Neuronal stem cell (in vitro differentiated cells): ENCODE results near the gene TEKT2.
A peak's percentile ranks its signal among the peaks of the same experiment; 100 is the strongest.

Experiments
- DNase-seq: peaks from one replicate; pipeline ENCODE4 v3.0.0-alpha.2; 2013; ENCODE audit warnings: low spot score
- H2AFZ ChIP-seq: one replicate; pipeline ENCODE4 v1.6.1; 2013; ENCODE audit warnings: mild to moderate bottlenecking, low read length, inconsistent platforms
- H2AK5ac ChIP-seq: 2 replicates; pipeline ENCODE4 v1.6.1; 2013; ENCODE audit warnings: low read depth, mild to moderate bottlenecking, inconsistent platforms, low read length, moderate library complexity, mixed read lengths
- H2BK120ac ChIP-seq: 2 replicates; pipeline ENCODE4 v1.6.1; 2013; ENCODE audit warnings: low read depth, mild to moderate bottlenecking, inconsistent platforms, low read length, moderate library complexity, mixed read lengths
- H2BK12ac ChIP-seq: one replicate; pipeline ENCODE4 v1.6.1; 2013; ENCODE audit warnings: low read length, inconsistent platforms
- H2BK15ac ChIP-seq: 2 replicates; pipeline ENCODE4 v1.6.1; 2013; ENCODE audit warnings: mild to moderate bottlenecking, low read length, inconsistent platforms, mixed read lengths
- H2BK5ac ChIP-seq: one replicate; pipeline ENCODE4 v1.6.1; 2013; ENCODE audit warnings: inconsistent platforms, mild to moderate bottlenecking, low read length, moderate library complexity
- H3K14ac ChIP-seq: one replicate; pipeline ENCODE4 v1.6.1; 2013; ENCODE audit warnings: low read length, inconsistent platforms
- H3K18ac ChIP-seq: 2 replicates; pipeline ENCODE4 v1.6.1; 2013; ENCODE audit warnings: low read length, inconsistent platforms
- H3K23ac ChIP-seq: 2 replicates; pipeline ENCODE4 v1.6.1; 2013; ENCODE audit warnings: low read depth, mild to moderate bottlenecking, mixed read lengths, low read length, inconsistent platforms; ENCODE audit not compliant: poor library complexity
- H3K27ac ChIP-seq: replicated peaks from 3 replicates; pipeline ENCODE4 v1.5.1; 2013; ENCODE audit warnings: low read length, inconsistent platforms
- H3K27me3 ChIP-seq, 3 experiments: 2 replicates each; pipeline ENCODE4 v1.6.1; 2013; ENCODE audit warnings: low read length in 3 of 3, mild to moderate bottlenecking in 2 of 3, inconsistent platforms in 1 of 3, low read depth in 1 of 3, mixed read lengths in 1 of 3, moderate library complexity in 1 of 3; ENCODE audit not compliant: control insufficient read depth in 3 of 3, insufficient read depth in 3 of 3
- H3K36me3 ChIP-seq, 2 donors: replicated peaks in 1 of 2; 2 replicates each; pipeline ENCODE4 v1.6.1; 2013; ENCODE audit warnings: low read length in 2 of 2; ENCODE audit not compliant: control insufficient read depth in 2 of 2, insufficient read depth in 2 of 2
- H3K4ac ChIP-seq: 2 replicates; pipeline ENCODE4 v1.6.1; 2013; ENCODE audit warnings: inconsistent platforms, mild to moderate bottlenecking, low read length, moderate library complexity
- H3K4me1 ChIP-seq, 2 donors: 1 replicate in 1 of 2; 2 replicates in 1 of 2; pipeline ENCODE4 v1.6.1; 2013; ENCODE audit warnings: low read length in 2 of 2, low read depth in 1 of 2; ENCODE audit not compliant: control insufficient read depth in 2 of 2, insufficient read depth in 1 of 2
- H3K4me2 ChIP-seq: one replicate; pipeline ENCODE4 v1.6.1; 2013; ENCODE audit warnings: mild to moderate bottlenecking, low read length, inconsistent platforms; ENCODE audit not compliant: insufficient read depth, poor library complexity, severe bottlenecking
- H3K4me3 ChIP-seq, 2 donors: 2 replicates each; pipeline ENCODE4 v1.5.1; 2013; ENCODE audit warnings: low read length in 2 of 2, mild to moderate bottlenecking in 2 of 2, inconsistent platforms in 1 of 2, moderate library complexity in 1 of 2
- H3K79me1 ChIP-seq: one replicate; pipeline ENCODE4 v1.6.1; 2013; ENCODE audit warnings: low read depth, mild to moderate bottlenecking, inconsistent platforms, low read length, moderate library complexity
- H3K9ac ChIP-seq: one replicate; pipeline ENCODE4 v1.6.1; 2013; ENCODE audit warnings: mild to moderate bottlenecking, low read depth, low read length, inconsistent platforms; ENCODE audit not compliant: poor library complexity
- H3K9me3 ChIP-seq, 2 donors: replicated peaks in 1 of 2; 2 replicates each; pipeline versions ENCODE3 to v1.6.1; 2013; ENCODE audit warnings: low read length in 2 of 2, mild to moderate bottlenecking in 2 of 2, inconsistent platforms in 1 of 2, low read depth in 1 of 2, mixed read lengths in 1 of 2, moderate library complexity in 1 of 2; ENCODE audit not compliant: control insufficient read depth in 2 of 2, insufficient read depth in 1 of 2
- H4K8ac ChIP-seq: one replicate; pipeline ENCODE4 v1.6.1; 2013; ENCODE audit warnings: low read depth, mild to moderate bottlenecking, inconsistent platforms, low read length, moderate library complexity
- H4K91ac ChIP-seq: one replicate; pipeline ENCODE4 v1.6.1; 2013; ENCODE audit warnings: low read length, low read depth, mild to moderate bottlenecking, inconsistent platforms; ENCODE audit not compliant: poor library complexity
- WGBS, 2 donors: extraction: QIAGEN DNeasy Blood & Tissue Kit; methylation state at CpG; one replicate each; pipeline ENCODE4 v1.1.7; 2013; ENCODE audit warnings: missing lambda C conversion rate in 2 of 2, mixed read lengths in 1 of 2; ENCODE audit not compliant: insufficient read length in 2 of 2, insufficient replicate concordance in 1 of 2; ENCODE audit errors: extremely low coverage in 2 of 2; 5-methylcytosine and 5-hydroxymethylcytosine counted together

The TEKT2 gene

DNA sequence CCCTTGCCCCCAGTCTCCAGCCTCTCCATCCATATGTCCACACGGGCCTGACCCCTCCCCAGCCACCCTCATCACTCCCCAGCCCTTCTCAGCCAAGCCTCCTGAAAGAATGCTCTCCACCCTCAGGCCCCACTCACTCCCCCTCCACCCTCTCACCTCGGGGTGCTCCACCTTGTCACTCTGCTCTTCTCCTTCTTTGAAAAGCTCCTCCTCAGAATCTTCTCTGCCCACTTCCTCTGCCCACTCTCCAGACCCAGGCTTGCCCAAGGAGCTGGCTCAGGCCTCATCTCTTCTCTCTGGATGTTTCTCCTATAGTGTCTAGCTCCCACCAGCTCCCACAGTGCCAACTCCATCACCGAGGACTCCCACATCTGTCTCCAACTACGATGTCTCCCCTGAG is 27.3 kb downstream of the TEKT2 start:
- WGBS, 2 donors, result no CpG with 5 or more reads among the region's 4 CpGs
- H3K79me1 ChIP-seq, result no peaks in the 10 kb centered on the region

DNA sequence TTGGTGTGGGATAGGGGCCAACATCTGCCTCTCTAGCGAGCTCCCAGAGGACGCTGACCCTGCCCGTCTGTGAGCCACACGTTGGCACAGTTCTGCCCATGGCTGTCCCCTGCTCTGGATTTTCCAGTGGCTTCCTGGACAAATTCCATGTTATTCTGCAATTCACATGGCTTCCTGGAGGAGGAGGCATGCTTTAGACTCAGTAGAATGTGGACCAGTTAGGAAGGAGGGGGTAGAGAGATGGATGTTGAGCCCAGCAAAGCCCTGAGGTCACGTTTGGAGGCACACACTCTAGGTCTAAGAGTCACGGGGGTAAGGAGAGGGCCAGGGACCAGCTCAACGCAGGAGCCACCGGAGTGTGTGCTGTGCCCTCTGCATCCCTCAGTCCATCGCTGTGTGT is 28.9 kb downstream of the TEKT2 start:
- no peak overlapping the region for H2BK12ac ChIP-seq
- no peaks in the 10 kb centered on the region for H3K79me1 ChIP-seq
- no peak overlapping the region for H3K9ac ChIP-seq
- H2BK5ac ChIP-seq, result no peak overlapping the region
- H3K27ac ChIP-seq, result no peak overlapping the region
- H3K4ac ChIP-seq, result no peak overlapping the region
- H2BK15ac ChIP-seq, result no peak overlapping the region
- no peak overlapping the region for H4K8ac ChIP-seq
- H3K27me3 ChIP-seq, result peaks cover 0 to 16% (median 0%) of the 10 kb centered on the region in 3 experiments
- no peak overlapping the region for H2AFZ ChIP-seq
- peaks cover 3 to 10% of the 10 kb centered on the region in 2 donors for H3K4me1 ChIP-seq
- H3K23ac ChIP-seq, result no peak overlapping the region
- H3K4me2 ChIP-seq, result no peak overlapping the region
- H3K36me3 ChIP-seq, result no peaks in the 10 kb centered on the region
- no peak overlapping the region for H3K14ac ChIP-seq
- WGBS, 2 donors, result no CpG with 5 or more reads among the region's 9 CpGs
- no peak for DNase-seq
- no peak overlapping the region for H4K91ac ChIP-seq
- H3K9me3 ChIP-seq, result no peaks in the 10 kb centered on the region
- no peak overlapping the region for H3K18ac ChIP-seq
- H2BK120ac ChIP-seq, result no peak overlapping the region
- H2AK5ac ChIP-seq, result no peak overlapping the region
- H3K4me3 ChIP-seq, result no peak overlapping the region

More for the DNA sequence above, 27.3 kb downstream of the TEKT2 start:
- Histone ChIP-seq H2BK5ac (no peak overlapping the region), H3K4me2 (no peak overlapping the region), H4K8ac (no peak overlapping the region), H3K27me3 (peaks cover 0 to 11% (median 0%) of the 10 kb centered on the region in 3 experiments), H2AFZ (no peak overlapping the region), H3K14ac (no peak overlapping the region), H3K4me1 (peaks cover 3 to 7% of the 10 kb centered on the region in 2 donors), H3K9ac (no peak overlapping the region), H3K18ac (no peak overlapping the region), H3K4ac (no peak overlapping the region), H3K9me3 (no peaks in the 10 kb centered on the region), H3K27ac (no peak overlapping the region), H2BK15ac (peak overlapping the region; percentile 58), H3K23ac (no peak overlapping the region), H2BK12ac (no peak overlapping the region), H3K4me3 (no peak overlapping the region), H4K91ac (no peak overlapping the region), H2BK120ac (no peak overlapping the region), H2AK5ac (no peak overlapping the region), H3K36me3 (no peaks in the 10 kb centered on the region)
- DNase-seq, result no peak

DNA sequence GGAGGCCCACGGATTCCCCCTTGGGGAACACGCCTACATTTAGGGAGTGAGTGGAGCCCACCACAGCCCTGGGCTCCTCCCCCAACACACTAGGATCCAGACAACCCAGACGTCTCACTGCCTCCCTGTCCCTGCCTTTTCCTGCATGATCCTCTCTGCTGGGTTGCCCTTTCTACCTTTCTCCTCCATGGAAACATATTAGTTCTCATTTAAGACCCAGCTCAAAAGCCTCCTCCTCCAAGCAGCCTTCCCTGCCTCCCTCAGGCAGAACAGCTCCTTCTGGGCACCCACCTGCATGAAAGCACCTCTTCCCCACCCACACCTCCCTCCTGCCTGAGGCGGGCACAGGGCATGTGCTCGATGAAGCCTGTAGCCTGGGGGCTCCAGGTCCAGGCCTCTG is 30.5 kb downstream of the TEKT2 start:
- Histone ChIP-seq H3K4ac (no peak overlapping the region), H2BK15ac (peak overlapping the region; percentile 46), H3K18ac (peak overlapping the region; percentile 59), H3K23ac (no peak overlapping the region), H3K4me2 (no peak overlapping the region), H3K27me3 (peaks cover 0 to 17% (median 0%) of the 10 kb centered on the region in 3 experiments), H4K8ac (no peak overlapping the region), H3K27ac (no peak overlapping the region), H3K14ac (no peak overlapping the region), H3K9ac (no peak overlapping the region), H4K91ac (peak overlapping the region; percentile 59), H3K4me3 (no peak overlapping the region), H2BK5ac (peak overlapping the region; percentile 56), H3K36me3 (no peaks in the 10 kb centered on the region), H3K79me1 (no peaks in the 10 kb centered on the region), H2AK5ac (peak overlapping the region; percentile 41), H2AFZ (peak overlapping the region; percentile 89), H3K9me3 (no peaks in the 10 kb centered on the region), H2BK120ac (no peak overlapping the region), H2BK12ac (no peak overlapping the region), H3K4me1 (peaks cover 3 to 10% of the 10 kb centered on the region in 2 donors)
- no CpG with 5 or more reads among the region's 5 CpGs for WGBS, 2 donors
- DNase-seq, result no peak

DNA sequence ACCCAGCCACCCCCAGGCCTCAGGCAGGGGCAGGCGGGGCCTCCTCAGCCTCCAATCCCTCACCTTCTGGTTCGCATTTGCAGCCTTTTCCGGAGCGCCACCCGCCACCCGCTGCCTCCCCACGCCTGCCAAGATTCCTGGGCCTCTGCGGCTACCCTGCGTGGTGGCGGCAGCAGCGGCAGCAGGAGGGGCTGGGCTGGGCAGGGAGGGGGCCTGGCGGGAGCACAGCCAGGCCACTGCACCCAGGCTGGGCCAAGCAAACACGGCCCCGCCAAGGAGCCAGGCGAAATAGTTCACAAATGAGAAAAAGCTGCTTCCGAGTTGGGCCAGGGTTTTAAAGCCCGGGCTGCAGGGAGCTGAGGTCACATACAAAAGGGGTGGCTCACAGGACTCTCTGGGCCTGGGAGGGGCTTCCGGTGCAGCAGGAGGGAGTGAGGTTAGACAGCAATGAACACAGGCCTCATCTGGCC is 31.3 kb downstream of the TEKT2 start:
- Histone ChIP-seq H2BK15ac (peak overlapping the region; percentile 47), H2AFZ (peak overlapping the region; percentile 89), H2BK120ac (no peak overlapping the region), H2AK5ac (peak overlapping the region; percentile 60), H3K79me1 (no peaks in the 10 kb centered on the region), H3K4me1 (peaks cover 8 to 10% of the 10 kb centered on the region in 2 donors), H3K27me3 (peaks cover 0 to 23% (median 0%) of the 10 kb centered on the region in 3 experiments), H3K4me3 (no peak overlapping the region), H3K4me2 (peak overlapping the region; percentile 4), H3K36me3 (no peaks in the 10 kb centered on the region), H3K9ac (no peak overlapping the region), H3K14ac (no peak overlapping the region), H3K4ac (no peak overlapping the region), H3K9me3 (no peaks in the 10 kb centered on the region), H2BK5ac (peak overlapping the region; percentile 56), H3K23ac (peak overlapping the region; percentile 66), H3K27ac (no peak overlapping the region), H4K91ac (no peak overlapping the region), H2BK12ac (no peak overlapping the region), H3K18ac (peak overlapping the region; percentile 76), H4K8ac (peak overlapping the region; percentile 6)
- no CpG with 5 or more reads among the region's 18 CpGs for WGBS, 2 donors
- DNase-seq, result no peak
